HG03565 (cell line): ENCODE measurements around the gene CYLD.

Experiments
- ATAC-seq: cut with Tn5 transposase; IDR thresholded peaks from one replicate; pipeline ENCODE4 v1.9.1; 2021; ENCODE audit warnings: mild to moderate bottlenecking, moderate library complexity; ENCODE audit not compliant: unreplicated experiment

Gene CYLD

GRCh38 chr16:50711040-50711439 is 30.8 kb upstream of the CYLD start:
- no peak for ATAC-seq

GRCh38 chr16:50711862-50712559 is 29.9 kb upstream of the CYLD start:
- no peak for ATAC-seq

- no peak for ATAC-seq
Observed at GRCh38 chr16:50712560-50712898, 29.4 kb upstream of the CYLD start.

- ATAC-seq: no peak
Observed at GRCh38 chr16:50712956-50713355, 28.9 kb upstream of the CYLD start.

GRCh38 chr16:50717091-50717490 is 24.8 kb upstream of the CYLD start:
- no peak for ATAC-seq

GRCh38 chr16:50717494-50717893 is 24.4 kb upstream of the CYLD start:
- ATAC-seq: no peak

GRCh38 chr16:50718061-50718760 is 23.7 kb upstream of the CYLD start:
- ATAC-seq: no peak

GRCh38 chr16:50718761-50719400 is 23.0 kb upstream of the CYLD start:
- ATAC-seq: no peak

GRCh38 chr16:50719401-50720337 is 22.2 kb upstream of the CYLD start:
- ATAC-seq: no peak

- ATAC-seq: no peak
Observed at GRCh38 chr16:50721549-50722404, 20.1 kb upstream of the CYLD start.

GRCh38 chr16:50722405-50722737 is 19.5 kb upstream of the CYLD start:
- no peak for ATAC-seq

GRCh38 chr16:50722960-50723359 is 18.9 kb upstream of the CYLD start:
- no peak for ATAC-seq

GRCh38 chr16:50724306-50724705 is 17.6 kb upstream of the CYLD start:
- ATAC-seq: no peak

- no peak for ATAC-seq
Observed at GRCh38 chr16:50731130-50731988, 10.5 kb upstream of the CYLD start.

- ATAC-seq: no peak
Observed at GRCh38 chr16:50731989-50732832, 9.7 kb upstream of the CYLD start.

- ATAC-seq: no peak
Observed at GRCh38 chr16:50733468-50733867, 8.4 kb upstream of the CYLD start.

- ATAC-seq: peak; percentile 72
Observed at GRCh38 chr16:50735629-50736122, 6.2 kb upstream of the CYLD start.

GRCh38 chr16:50736448-50736847 is 5.4 kb upstream of the CYLD start:
- no peak for ATAC-seq
